KMS-11 (cell line): ENCODE measurements around the gene VTN.

Experiments used
- H2AFZ ChIP-seq: fragments of 200-600 bp; sonication (generic); 2 replicates; pipeline ENCODE4 v1.6.1; 2016; ENCODE audit warnings: antibody characterized with exemption, mixed run types, low read depth
- H3K27ac ChIP-seq: fragments of 200-600 bp; sonication (generic); 2 replicates; pipeline ENCODE4 v1.6.1; 2016; ENCODE audit warnings: mild to moderate bottlenecking, mixed run types
- H3K27me3 ChIP-seq: fragments of 200-600 bp; sonication (generic); 2 replicates; pipeline ENCODE4 v1.6.1; 2017; ENCODE audit warnings: mild to moderate bottlenecking, low read depth, mixed run types, moderate library complexity; ENCODE audit not compliant: insufficient read depth
- H3K36me3 ChIP-seq: fragments of 200-600 bp; sonication (generic); 2 replicates; pipeline ENCODE4 v1.6.1; 2017; ENCODE audit warnings: mild to moderate bottlenecking, mixed run types; ENCODE audit not compliant: insufficient read depth
- H3K4me1 ChIP-seq: fragments of 200-600 bp; sonication (generic); 2 replicates; pipeline ENCODE4 v1.6.1; 2016; ENCODE audit warnings: mild to moderate bottlenecking, low read depth, mixed run types; ENCODE audit not compliant: poor library complexity, severe bottlenecking
- H3K4me2 ChIP-seq: fragments of 200-600 bp; sonication (generic); 2 replicates; pipeline ENCODE4 v1.7.0; 2016; ENCODE audit warnings: mild to moderate bottlenecking, mixed run types
- H3K4me3 ChIP-seq: fragments of 200-600 bp; sonication (generic); IDR thresholded peaks from 2 replicates; pipeline ENCODE4 v1.6.1; 2017; ENCODE audit warnings: low read depth, low read length, mixed read lengths; ENCODE audit not compliant: insufficient read depth
- H3K79me2 ChIP-seq: fragments of 200-600 bp; sonication (generic); 2 replicates; pipeline ENCODE4 v1.6.1; 2016; ENCODE audit warnings: low read depth, mixed run types; ENCODE audit not compliant: insufficient read depth
- H3K9ac ChIP-seq: fragments of 200-600 bp; sonication (generic); 2 replicates; pipeline ENCODE4 v1.6.1; 2016; ENCODE audit warnings: mild to moderate bottlenecking, mixed run types
- H4K20me1 ChIP-seq: fragments of 200-600 bp; sonication (generic); 2 replicates; pipeline ENCODE4 v1.6.1; 2016; ENCODE audit warnings: mild to moderate bottlenecking, mixed run types; ENCODE audit not compliant: insufficient read depth
- TF ChIP-seq, protein P1 (sequence below): fragments of 200-600 bp; sonication (generic); conservative IDR thresholded peaks from 2 replicates; pipeline ENCODE4 v1.6.1; 2017; ENCODE audit warnings: low read depth, mild to moderate bottlenecking, antibody characterized with exemption, low read length, moderate library complexity, mixed read lengths

VTN gene

DNA sequence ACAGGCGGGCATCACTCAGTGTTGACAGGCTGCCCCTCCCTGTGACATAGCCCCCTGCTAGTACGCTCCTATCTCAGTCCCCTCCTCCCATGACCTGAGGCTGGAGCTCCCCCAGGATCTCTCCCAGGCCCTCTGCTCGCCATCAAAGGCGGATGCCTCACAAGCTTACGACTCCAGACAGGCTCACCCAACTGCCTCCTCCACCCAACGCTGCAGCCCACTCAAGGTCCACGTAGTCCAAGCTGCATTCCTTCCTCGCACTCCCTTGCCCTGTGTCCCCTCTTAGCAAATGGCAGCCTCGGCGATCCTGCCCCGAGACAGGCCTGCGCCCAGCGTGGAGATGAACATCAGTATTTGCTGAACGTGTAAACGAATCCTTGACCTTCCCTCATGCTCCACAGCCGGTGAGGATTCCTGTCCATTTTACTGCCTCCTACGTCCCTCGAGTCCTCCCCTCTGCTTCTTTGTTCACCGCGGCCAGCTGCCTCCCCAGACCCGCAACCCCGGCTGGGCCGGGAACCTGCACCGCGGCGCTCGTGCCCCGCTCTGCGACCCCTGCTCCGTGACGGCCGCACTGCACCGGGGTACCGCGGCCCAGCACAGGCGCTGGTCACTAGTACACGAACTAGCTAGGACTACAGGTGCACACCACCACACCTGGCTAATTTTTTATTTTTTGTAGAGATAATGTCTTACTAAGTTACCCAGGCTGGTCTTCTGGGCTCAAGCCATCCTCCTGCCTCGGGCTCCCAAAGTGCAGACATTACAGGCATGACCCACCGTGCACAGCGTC is 51.9 kb downstream of the VTN start:
- H3K27ac ChIP-seq: peak overlapping the region; percentile 83
- no peaks in the 10 kb centered on the region for H3K27me3 ChIP-seq
- peak overlapping the region; percentile 99 for H3K4me2 ChIP-seq
- no peak overlapping the region for H3K4me3 ChIP-seq
- no peaks in the 10 kb centered on the region; the same call in 1 of the 2 replicates for H3K36me3 ChIP-seq
- peaks cover 40% of the 10 kb centered on the region for H3K79me2 ChIP-seq
- TF ChIP-seq, protein P1, sequence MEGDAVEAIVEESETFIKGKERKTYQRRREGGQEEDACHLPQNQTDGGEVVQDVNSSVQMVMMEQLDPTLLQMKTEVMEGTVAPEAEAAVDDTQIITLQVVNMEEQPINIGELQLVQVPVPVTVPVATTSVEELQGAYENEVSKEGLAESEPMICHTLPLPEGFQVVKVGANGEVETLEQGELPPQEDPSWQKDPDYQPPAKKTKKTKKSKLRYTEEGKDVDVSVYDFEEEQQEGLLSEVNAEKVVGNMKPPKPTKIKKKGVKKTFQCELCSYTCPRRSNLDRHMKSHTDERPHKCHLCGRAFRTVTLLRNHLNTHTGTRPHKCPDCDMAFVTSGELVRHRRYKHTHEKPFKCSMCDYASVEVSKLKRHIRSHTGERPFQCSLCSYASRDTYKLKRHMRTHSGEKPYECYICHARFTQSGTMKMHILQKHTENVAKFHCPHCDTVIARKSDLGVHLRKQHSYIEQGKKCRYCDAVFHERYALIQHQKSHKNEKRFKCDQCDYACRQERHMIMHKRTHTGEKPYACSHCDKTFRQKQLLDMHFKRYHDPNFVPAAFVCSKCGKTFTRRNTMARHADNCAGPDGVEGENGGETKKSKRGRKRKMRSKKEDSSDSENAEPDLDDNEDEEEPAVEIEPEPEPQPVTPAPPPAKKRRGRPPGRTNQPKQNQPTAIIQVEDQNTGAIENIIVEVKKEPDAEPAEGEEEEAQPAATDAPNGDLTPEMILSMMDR: no peak
- no peaks in the 10 kb centered on the region; the same call in 1 of the 2 replicates for H4K20me1 ChIP-seq
- peaks cover 34% of the 10 kb centered on the region for H3K4me1 ChIP-seq
- peak overlapping the region; percentile 97 for H2AFZ ChIP-seq
- H3K9ac ChIP-seq: peak overlapping the region; percentile 97
